Activated CD4-positive, alpha-beta T cell treated with anti-CD3 and anti-CD28 coated beads, Interleukin-10, Interleukin-2, amounts not matched to agents 100 ng/mL and 50 ng/mL, durations not matched to agents 16 hours and 8 hours (primary cell): Measurements from ENCODE around the gene MUC4.
"Not testable (repeated sequence)": the region's sequence is repeated elsewhere in the genome, so short reads cannot be mapped to it uniquely, and the experiment has no call there.

ENCODE experiments used
- DNase-seq: peaks from one replicate; pipeline ENCODE4 v3.0.0-alpha.2; 2020

The MUC4 gene

DNA sequence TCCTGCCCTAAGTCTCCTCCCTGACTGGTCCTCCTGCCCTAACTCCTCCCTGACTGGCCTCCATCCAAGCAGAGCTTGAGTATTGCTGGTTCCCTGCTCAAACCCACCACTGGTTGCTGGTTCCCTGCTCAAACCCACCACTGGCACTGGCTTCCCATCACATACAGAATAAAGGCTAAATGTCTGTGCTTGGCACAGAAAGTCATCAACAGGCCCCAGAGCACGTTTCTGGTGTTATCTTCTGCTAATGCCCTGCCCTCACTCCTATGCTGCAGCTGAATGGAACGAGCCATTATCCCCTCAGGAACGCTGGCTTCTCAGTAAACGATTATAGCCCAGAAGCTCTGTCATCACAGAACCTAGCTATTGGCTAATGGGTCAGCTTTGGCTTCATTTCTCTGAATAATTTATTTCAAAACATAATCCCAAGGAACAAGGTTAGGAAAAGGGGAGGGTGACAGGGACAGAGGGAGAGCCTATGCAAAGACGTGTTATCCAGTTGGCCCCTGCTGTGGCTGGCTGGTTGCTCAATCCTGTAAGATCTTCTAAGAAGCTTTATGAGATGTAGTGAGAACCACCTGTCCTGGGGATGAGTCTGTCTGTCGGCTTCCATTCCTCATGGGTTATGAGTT lies 97.2 kb downstream of the MUC4 start:
- DNase-seq = no peak

GRCh38 chr3:195713150-195713549 lies 98.6 kb downstream of the MUC4 start:
- DNase-seq = not testable (repeated sequence)

DNA sequence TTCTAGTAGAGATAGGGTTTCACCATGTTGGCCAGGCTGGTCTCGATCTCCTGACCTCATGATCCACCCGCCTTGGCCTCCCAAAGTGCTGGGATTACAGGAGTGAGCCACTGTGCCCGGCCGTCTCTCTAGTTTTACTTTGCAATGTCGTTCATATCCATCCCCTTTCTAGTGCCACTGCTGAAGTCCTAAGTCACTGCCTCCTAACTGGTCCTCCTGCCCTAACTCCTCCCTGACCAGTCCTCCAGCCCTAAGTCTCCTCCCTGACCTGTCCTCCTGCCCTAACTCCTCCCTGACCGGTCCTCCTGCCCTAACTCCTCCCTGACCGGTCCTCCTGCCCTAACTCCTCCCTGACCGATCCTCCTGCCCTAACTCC lies 99.2 kb downstream of the MUC4 start:
- DNase-seq = not testable (repeated sequence)

- no peak for DNase-seq
Measured at GRCh38 chr3:195711813-195712534, 99.8 kb downstream of the MUC4 start.

GRCh38 chr3:195711091-195711812 lies 100.5 kb downstream of the MUC4 start:
- not testable (repeated sequence) for DNase-seq

DNA sequence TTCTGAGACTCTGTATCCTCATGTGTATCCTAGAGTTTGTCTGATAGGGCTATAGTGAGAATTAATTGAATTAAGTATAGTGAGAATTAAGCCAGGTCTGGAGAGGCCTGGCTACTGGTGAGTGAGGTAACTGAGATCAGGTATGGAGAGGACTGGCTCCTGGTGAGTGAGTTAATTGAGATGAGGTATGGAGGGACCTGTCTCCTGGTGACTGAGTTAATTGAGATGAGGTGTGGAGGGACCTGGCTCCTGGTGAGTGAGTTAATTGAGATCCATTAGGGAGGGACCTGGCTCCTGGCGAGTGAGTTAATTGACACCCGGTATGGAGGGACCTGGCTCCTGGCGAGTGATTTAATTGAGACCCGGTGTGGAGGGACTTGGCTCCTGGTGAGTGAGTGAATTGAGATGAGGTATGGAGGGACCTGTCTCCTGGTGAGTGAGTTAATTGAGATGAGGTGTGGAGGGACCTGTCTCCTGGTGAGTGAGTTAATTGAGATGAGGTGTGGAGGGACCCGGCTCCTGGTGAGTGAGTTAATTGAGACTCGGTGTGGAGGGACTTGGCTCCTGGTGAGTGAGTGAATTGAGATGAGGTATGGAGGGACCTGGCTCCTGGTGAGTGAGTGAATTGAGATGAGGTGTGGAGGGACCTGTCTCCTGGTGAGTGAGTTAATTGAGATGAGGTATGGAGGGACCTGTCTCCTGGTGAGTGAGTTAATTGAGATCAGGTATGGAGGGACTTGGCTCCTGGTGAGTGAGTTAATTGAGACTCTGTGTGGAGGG lies 101.4 kb downstream of the MUC4 start:
- not testable (repeated sequence) for DNase-seq

DNA sequence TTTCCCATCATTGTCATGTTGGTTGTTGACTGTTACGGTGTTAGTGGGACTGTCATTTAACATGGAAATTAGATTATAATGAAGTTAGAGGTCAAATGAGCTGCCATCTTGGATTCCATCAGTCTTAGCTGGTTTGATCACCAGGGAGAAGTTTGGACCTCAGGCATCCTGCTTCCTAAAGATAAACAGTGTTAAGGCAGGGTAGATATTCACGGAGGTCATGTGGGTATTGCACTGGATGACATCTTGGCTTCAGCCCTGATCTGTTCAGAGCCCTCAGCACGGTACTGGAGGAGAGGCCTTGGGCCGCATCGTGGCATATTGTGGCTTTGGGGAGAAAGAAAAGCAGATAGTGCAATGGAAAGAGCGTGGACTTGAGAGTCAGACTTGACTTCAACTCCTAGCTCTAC lies 102.0 kb downstream of the MUC4 start:
- no peak for DNase-seq

GRCh38 chr3:195708626-195709481 lies 102.9 kb downstream of the MUC4 start:
- no peak for DNase-seq

GRCh38 chr3:195708061-195708460 lies 103.7 kb downstream of the MUC4 start:
- DNase-seq = no peak

DNA sequence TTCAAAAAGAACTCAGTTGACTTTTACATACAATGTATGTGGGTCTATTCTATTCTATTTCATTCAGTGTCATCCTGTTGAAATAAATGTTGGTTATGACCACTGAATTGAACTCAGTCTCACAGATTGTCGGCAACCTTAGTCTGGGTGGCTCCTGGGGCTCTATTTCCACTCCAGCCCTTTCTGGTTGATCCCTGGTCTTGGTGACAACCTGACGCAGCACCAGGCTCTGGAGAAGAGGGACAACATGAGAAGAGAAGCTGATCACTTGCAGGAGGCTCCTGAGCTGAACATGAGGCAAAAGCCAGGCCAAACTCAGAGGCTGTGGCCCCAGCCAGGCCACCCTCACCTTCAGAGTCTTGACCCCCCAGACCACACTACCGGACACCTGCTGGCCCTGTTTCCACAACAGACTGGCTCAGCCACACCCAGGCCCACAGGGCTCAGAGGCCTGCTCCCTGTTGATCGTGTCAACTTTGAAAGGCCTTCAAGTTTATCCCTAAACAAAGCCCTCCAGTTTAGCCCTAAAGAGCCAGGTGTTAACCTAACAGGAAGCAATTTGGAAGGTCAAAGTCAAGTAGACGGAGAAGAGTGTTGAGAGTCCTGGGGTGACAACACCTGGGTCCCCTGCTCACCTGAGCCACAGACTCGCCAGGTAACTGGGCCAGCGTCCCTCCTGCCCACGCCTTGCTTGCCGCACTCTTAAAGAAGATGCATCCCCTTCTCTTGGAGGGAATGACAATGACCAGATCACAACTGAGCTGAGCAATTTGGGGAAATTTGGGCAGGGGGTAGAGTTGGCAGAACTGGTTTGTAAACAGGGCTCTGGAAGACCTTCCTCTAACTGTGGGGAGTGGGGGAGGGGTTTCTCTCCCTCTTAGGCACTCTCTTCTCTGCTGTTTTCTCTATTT lies 106.4 kb downstream of the MUC4 start:
- no peak for DNase-seq

- no peak for DNase-seq
Measured at GRCh38 chr3:195704433-195704999, 107.2 kb downstream of the MUC4 start.

- DNase-seq = no peak
Measured at GRCh38 chr3:195703776-195704175, 108.0 kb downstream of the MUC4 start.

GRCh38 chr3:195701042-195701915 lies 110.5 kb downstream of the MUC4 start:
- DNase-seq = no peak

- DNase-seq = no peak
Measured at GRCh38 chr3:195700319-195700718, 111.4 kb downstream of the MUC4 start.

DNA sequence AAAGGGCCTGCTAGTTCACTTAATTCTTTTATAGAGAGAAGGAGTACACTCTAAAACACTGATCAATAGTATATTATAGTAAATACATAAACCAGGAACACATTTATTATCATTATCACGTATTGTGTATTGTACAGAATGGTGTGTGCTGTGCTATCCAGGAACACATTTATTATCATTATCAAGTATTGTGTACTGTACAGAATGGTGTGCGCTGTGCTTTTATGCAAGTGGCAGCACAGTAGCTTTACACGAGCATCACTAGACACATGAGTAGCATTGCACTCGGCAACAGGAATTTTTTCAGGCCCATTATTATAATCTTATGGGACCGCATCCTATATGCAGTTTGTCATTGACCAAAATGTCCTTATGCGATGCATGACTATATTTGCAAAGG lies 111.9 kb downstream of the MUC4 start:
- DNase-seq = no peak

- DNase-seq = no peak
Measured at GRCh38 chr3:195699388-195699771, 112.3 kb downstream of the MUC4 start.

GRCh38 chr3:195698647-195699387 lies 112.9 kb downstream of the MUC4 start:
- no peak for DNase-seq

GRCh38 chr3:195698325-195698646 lies 113.4 kb downstream of the MUC4 start:
- no peak for DNase-seq
